Measurements from ENCODE around the gene KRTAP21-2.
"Not testable (repeated sequence)": the region's sequence is repeated elsewhere in the genome, so short reads cannot be mapped to it uniquely, and the experiment has no call there.

KRTAP21-2 gene

GRCh38 chr21:30747159-30747558 lies at the start of gene KRTAP21-2:
Gene KRTAP21-2 (minus strand): TSS chr21:30747259. CDS start chr21:30747202, 57 bp downstream.
- DNase-seq: no peak

- DNase-seq: no peak
Measured at GRCh38 chr21:30793581-30794314, 46.7 kb upstream of the KRTAP21-2 start.

GRCh38 chr21:30779249-30779648 lies 32.2 kb upstream of the KRTAP21-2 start:
- no peak for DNase-seq

- DNase-seq: no peak
Measured at GRCh38 chr21:30769724-30770431, 22.8 kb upstream of the KRTAP21-2 start.

- no peak for DNase-seq
Measured at GRCh38 chr21:30760776-30761175, 13.7 kb upstream of the KRTAP21-2 start.

- DNase-seq: no peak
Measured at GRCh38 chr21:30758306-30758705, 11.2 kb upstream of the KRTAP21-2 start.

- not testable (repeated sequence) for DNase-seq
Measured at GRCh38 chr21:30755328-30755727, 8.3 kb upstream of the KRTAP21-2 start, which contains the start of gene KRTAP21-1. Gene KRTAP21-1 (minus strand): TSS chr21:30755428. CDS start chr21:30755378, 50 bp downstream.

GRCh38 chr21:30740462-30740861 lies 6.6 kb downstream of the KRTAP21-2 start:
- no peak for DNase-seq

- no peak for DNase-seq
Measured at GRCh38 chr21:30733026-30733425, 14.0 kb downstream of the KRTAP21-2 start.

GRCh38 chr21:30726726-30727125 lies 20.3 kb downstream of the KRTAP21-2 start:
- no peak for DNase-seq

GRCh38 chr21:30719401-30719800 lies 27.7 kb downstream of the KRTAP21-2 start:
- DNase-seq: no peak

- no peak for DNase-seq
Measured at GRCh38 chr21:30718239-30718909, 28.7 kb downstream of the KRTAP21-2 start, which contains the start of gene KRTAP21-3. Gene KRTAP21-3 (minus strand): TSS chr21:30718777. CDS start chr21:30718759, 18 bp downstream.

GRCh38 chr21:30717105-30717504 lies 30.0 kb downstream of the KRTAP21-2 start:
- no peak for DNase-seq

- no peak for DNase-seq
Measured at GRCh38 chr21:30714946-30715345, 32.1 kb downstream of the KRTAP21-2 start.

- DNase-seq: no peak
Measured at GRCh38 chr21:30714456-30714855, 32.6 kb downstream of the KRTAP21-2 start.

GRCh38 chr21:30713766-30714165 lies 33.3 kb downstream of the KRTAP21-2 start:
- DNase-seq: no peak

GRCh38 chr21:30710499-30710898 lies 36.6 kb downstream of the KRTAP21-2 start:
- no peak for DNase-seq

GRCh38 chr21:30707409-30707808 lies 39.6 kb downstream of the KRTAP21-2 start:
- no peak for DNase-seq

Measured in DMS79 treated with DMSO at 0.1 percent for 48 hours (cell line).